Lung microvascular endothelial cell (primary cell): ENCODE data around the gene WDR26. TPM values are rescaled to one million over a fixed set of nuclear protein-coding genes. Genes with fewer than 3 reads are reported as not detected.
"Not testable (repeated sequence)": the region's sequence is repeated elsewhere in the genome, so short reads cannot be mapped to it uniquely, and the experiment has no call there.

Experiments
- DNase-seq, 2 donors: peaks; one replicate each; pipeline versions ENCODE4 v3.0.0 to v3.0.0-alpha.2; 2010; ENCODE audit warnings: low read depth in 2 of 2
- total RNA-seq: library from RNA; depleted of rRNA; stranded (reverse); fragments of >200 nt; gene quantifications from 2 replicates; pipeline ENCODE4 v1.2.1, GENCODE V29; 2014

The WDR26 gene
- total RNA-seq, 1 donor from 2014 or later, result 61.7 TPM

GRCh38 chr1:224433701-224434672 lies 610 bp downstream of the WDR26 start:
- DNase-seq, result peak; percentile 51 to 56

- DNase-seq, result peak; percentile 36 to 40
Measured at GRCh38 chr1:224433041-224433691, 1.4 kb downstream of the WDR26 start.

- DNase-seq, result peak; percentile 29 to 41
Measured at GRCh38 chr1:224432672-224433040, 1.9 kb downstream of the WDR26 start.

GRCh38 chr1:224432146-224432545 lies 2.5 kb downstream of the WDR26 start:
- peak; percentile 17 to 36 for DNase-seq

GRCh38 chr1:224431726-224432125 lies 2.9 kb downstream of the WDR26 start:
- no peak for DNase-seq

- DNase-seq, result peak; percentile 85 to 86
Measured at GRCh38 chr1:224430511-224431113, 4.0 kb downstream of the WDR26 start.

GRCh38 chr1:224429616-224430326 lies 4.8 kb downstream of the WDR26 start:
- DNase-seq, result no peak

GRCh38 chr1:224428713-224429112 lies 5.9 kb downstream of the WDR26 start:
- not testable (repeated sequence) for DNase-seq

GRCh38 chr1:224427346-224427745 lies 7.3 kb downstream of the WDR26 start:
- DNase-seq, result peak; percentile 63 to 84

GRCh38 chr1:224426869-224427268 lies 7.7 kb downstream of the WDR26 start:
- DNase-seq, result not testable (repeated sequence)

GRCh38 chr1:224425279-224425884 lies 9.2 kb downstream of the WDR26 start:
- DNase-seq, result peak in 1 of 2 donors; percentile 8

GRCh38 chr1:224420106-224420505 lies 14.5 kb downstream of the WDR26 start:
- DNase-seq, result no peak

- DNase-seq, result no peak
Measured at GRCh38 chr1:224411766-224412165, 22.8 kb downstream of the WDR26 start.

GRCh38 chr1:224408294-224408590 lies 26.4 kb downstream of the WDR26 start:
- no peak for DNase-seq

- no peak for DNase-seq
Measured at GRCh38 chr1:224407571-224408293, 26.9 kb downstream of the WDR26 start.

GRCh38 chr1:224406216-224406615 lies 28.4 kb downstream of the WDR26 start:
- no peak for DNase-seq

GRCh38 chr1:224405604-224405970 lies 29.0 kb downstream of the WDR26 start:
- no peak for DNase-seq

- no peak for DNase-seq
Measured at GRCh38 chr1:224404916-224405603, 29.5 kb downstream of the WDR26 start.

- no peak for DNase-seq
Measured at GRCh38 chr1:224402472-224403036, 32.0 kb downstream of the WDR26 start.

- DNase-seq, result no peak
Measured at GRCh38 chr1:224399887-224400286, 34.7 kb downstream of the WDR26 start.
